Measurements from ENCODE around the gene KISS1R.

DNA sequence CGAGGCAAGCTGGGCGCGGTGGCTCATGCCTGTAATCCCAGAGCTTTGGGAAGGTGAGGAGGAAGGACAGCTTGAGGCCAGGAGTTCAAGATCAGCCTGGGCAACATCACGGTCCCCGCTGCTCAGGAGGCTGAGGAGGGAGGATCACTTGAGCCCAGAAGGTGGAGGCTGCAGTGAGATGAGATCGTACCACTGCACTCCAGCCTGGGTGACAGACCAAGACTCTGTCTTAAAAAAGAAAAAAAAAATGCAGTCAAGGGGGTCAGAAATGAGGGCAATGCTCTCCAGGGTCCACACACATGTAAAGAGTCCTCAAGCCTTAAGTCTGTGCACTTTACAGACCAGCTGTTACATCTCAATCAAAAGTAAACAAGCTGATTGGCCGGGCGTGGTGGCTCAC, 12.6 kb upstream of the KISS1R start:
- TF ChIP-seq, protein P1, sequence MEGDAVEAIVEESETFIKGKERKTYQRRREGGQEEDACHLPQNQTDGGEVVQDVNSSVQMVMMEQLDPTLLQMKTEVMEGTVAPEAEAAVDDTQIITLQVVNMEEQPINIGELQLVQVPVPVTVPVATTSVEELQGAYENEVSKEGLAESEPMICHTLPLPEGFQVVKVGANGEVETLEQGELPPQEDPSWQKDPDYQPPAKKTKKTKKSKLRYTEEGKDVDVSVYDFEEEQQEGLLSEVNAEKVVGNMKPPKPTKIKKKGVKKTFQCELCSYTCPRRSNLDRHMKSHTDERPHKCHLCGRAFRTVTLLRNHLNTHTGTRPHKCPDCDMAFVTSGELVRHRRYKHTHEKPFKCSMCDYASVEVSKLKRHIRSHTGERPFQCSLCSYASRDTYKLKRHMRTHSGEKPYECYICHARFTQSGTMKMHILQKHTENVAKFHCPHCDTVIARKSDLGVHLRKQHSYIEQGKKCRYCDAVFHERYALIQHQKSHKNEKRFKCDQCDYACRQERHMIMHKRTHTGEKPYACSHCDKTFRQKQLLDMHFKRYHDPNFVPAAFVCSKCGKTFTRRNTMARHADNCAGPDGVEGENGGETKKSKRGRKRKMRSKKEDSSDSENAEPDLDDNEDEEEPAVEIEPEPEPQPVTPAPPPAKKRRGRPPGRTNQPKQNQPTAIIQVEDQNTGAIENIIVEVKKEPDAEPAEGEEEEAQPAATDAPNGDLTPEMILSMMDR (IDR thresholded peaks at IDR 0.05), result no peak
- TF ChIP-seq POLR2A (IDR thresholded peaks at IDR 0.05), result no peak
